A549 (cell line): ENCODE measurements around the gene UBE2E2. TPM values are rescaled to one million over a fixed set of nuclear protein-coding genes. Genes with fewer than 3 reads are reported as not detected.

ENCODE experiments used
- ATAC-seq, 2 experiments: fragments of 200-7000 bp in 1 of 2; fragments of >200 bp in 1 of 2; cut with Nextera tagmentation in 1 of 2; cut with Tn5 transposase in 1 of 2; 3 replicates each; pipeline versions ENCODE4 v1.8.0 to v1.9.1; 2018 to 2020; ENCODE audit warnings: mild to moderate bottlenecking in 1 of 2, moderate library complexity in 1 of 2
- CTCF ChIA-PET: fragments of 300-600 bp; sonication (Branson Sonifier 250); formaldehyde crosslinking; extraction: SDS; loops from one replicate; lab custom pipeline; 2021; ENCODE audit warnings: antibody characterized with exemption, inconsistent platforms; lab: Yijun Ruan, JAX
- POLR2A ChIA-PET: fragments of 350-600 bp; formaldehyde crosslinking; extraction: SDS; loops from one replicate; lab custom pipeline; 2021; ENCODE audit warnings: antibody characterized with exemption, inconsistent platforms; lab: Yijun Ruan, JAX
- DNase-seq, 2 experiments: peaks; one replicate each; pipeline versions ENCODE4 v3.0.0 to v3.0.0-alpha.2; 2011 to 2016; ENCODE audit warnings: low read depth in 1 of 2, low spot score in 1 of 2
- FAIRE-seq: peaks from 2 replicates; lab custom pipeline; 2011; peaks lifted over from hg19 to GRCh38; lab: Jason Lieb, UNC
- H3K27ac ChIP-seq, 2 experiments: fragments of >200 bp; sonication (Bioruptor Twin); formaldehyde crosslinking; 3 replicates each; pipeline ENCODE4 v1.5.1; 2016 to 2017
- H3K4me1 ChIP-seq: fragments of >200 bp; sonication (Bioruptor Twin); formaldehyde crosslinking; 3 replicates; pipeline ENCODE4 v1.6.1; 2016
- H3K4me2 ChIP-seq: fragments of >200 bp; sonication (Bioruptor Twin); formaldehyde crosslinking; 3 replicates; pipeline ENCODE4 v1.6.1; 2016
- H3K4me3 ChIP-seq: fragments of >200 bp; sonication (Bioruptor Twin); formaldehyde crosslinking; 3 replicates; pipeline ENCODE4 v1.5.1; 2016
- H3K9me3 ChIP-seq: fragments of >200 bp; sonication (Bioruptor Twin); formaldehyde crosslinking; 3 replicates; pipeline ENCODE4 v1.6.1; 2016
- BCL3 ChIP-seq: fragments of >200 bp; sonication (Bioruptor Twin); formaldehyde crosslinking; IDR thresholded peaks from 3 replicates; pipeline ENCODE4 v1.6.1; 2016
- BHLHE40 ChIP-seq: IDR thresholded peaks from 2 replicates; pipeline ENCODE4 v1.6.1; 2012; ENCODE audit warnings: low read depth, low read length, inconsistent platforms
- EHMT2 ChIP-seq: fragments of 200-600 bp; sonication (generic); IDR thresholded peaks from 2 replicates; pipeline ENCODE4 v1.6.1; 2016; ENCODE audit warnings: antibody characterized with exemption, low read depth, mild to moderate bottlenecking, moderate library complexity
- EP300 ChIP-seq, 2 experiments: fragments of >200 bp; sonication (Bioruptor Twin); formaldehyde crosslinking; IDR thresholded peaks; 2 replicates in 1 of 2; 3 replicates in 1 of 2; pipeline ENCODE4 v1.6.1; 2016 to 2017
- GATA3 ChIP-seq: IDR thresholded peaks from 2 replicates; pipeline ENCODE4 v1.6.1; 2012; ENCODE audit warnings: borderline replicate concordance
- HOXA7 ChIP-seq: fragments of 250-450 bp; sonication (Bioruptor Pico); IDR thresholded peaks from 2 replicates; pipeline ENCODE4 v1.5.0; 2020; ENCODE audit warnings: mild to moderate bottlenecking, moderate library complexity
- HOXB5 ChIP-seq: fragments of 250-450 bp; sonication (Bioruptor Pico); IDR thresholded peaks from 2 replicates; pipeline ENCODE4 v1.5.0; 2020; ENCODE audit warnings: mild to moderate bottlenecking, moderate library complexity
- KDM1A ChIP-seq: fragments of 200-600 bp; sonication (generic); IDR thresholded peaks from 2 replicates; pipeline ENCODE4 v1.6.1; 2016; ENCODE audit warnings: low read depth, mild to moderate bottlenecking
- MAFK ChIP-seq: fragments of 450-650 bp; IDR thresholded peaks from 2 replicates; pipeline ENCODE4 v1.6.1; 2014; ENCODE audit not compliant: partially characterized antibody
- MAZ ChIP-seq: fragments of 150-350 bp; IDR thresholded peaks from 2 replicates; pipeline ENCODE4 v1.6.1; 2014; ENCODE audit warnings: antibody characterized with exemption, low read depth, low read length, borderline replicate concordance
- PHF8 ChIP-seq: fragments of 200-600 bp; sonication (generic); IDR thresholded peaks from 2 replicates; pipeline ENCODE4 v1.6.1; 2016; ENCODE audit warnings: low read depth, mild to moderate bottlenecking, antibody characterized with exemption, moderate library complexity, borderline replicate concordance
- RAD21 ChIP-seq, 2 experiments: fragments of >200 bp in 1 of 2; sonication (Bioruptor Twin) in 1 of 2; formaldehyde crosslinking in 1 of 2; IDR thresholded peaks in 1 of 2; conservative IDR thresholded peaks in 1 of 2; 2 replicates in 1 of 2; 3 replicates in 1 of 2; pipeline ENCODE4 v1.6.1; 2012 to 2018; ENCODE audit warnings: inconsistent platforms in 1 of 2
- SMC3 ChIP-seq: fragments of >200 bp; sonication (Bioruptor Twin); formaldehyde crosslinking; IDR thresholded peaks from 3 replicates; pipeline ENCODE4 v1.6.1; 2018; ENCODE audit warnings: inconsistent platforms
- TFCP2L1 ChIP-seq: fragments of 250-450 bp; sonication (Bioruptor Pico); IDR thresholded peaks from 2 replicates; pipeline ENCODE4 v1.5.0; 2021; ENCODE audit warnings: mild to moderate bottlenecking
- TP53 ChIP-seq: fragments of 250-450 bp; sonication (Bioruptor Pico); IDR thresholded peaks from 2 replicates; pipeline ENCODE4 v1.5.0; 2021; ENCODE audit warnings: mild to moderate bottlenecking, moderate library complexity
- ZC3H11A ChIP-seq: fragments of 450-650 bp; IDR thresholded peaks from 2 replicates; pipeline ENCODE4 v1.6.1; 2014; ENCODE audit warnings: antibody characterized with exemption, mild to moderate bottlenecking
- ZSCAN20 ChIP-seq: fragments of 250-450 bp; sonication (Bioruptor Pico); IDR thresholded peaks from 2 replicates; pipeline ENCODE4 v1.8.0; 2022; ENCODE audit warnings: mild to moderate bottlenecking, moderate library complexity
- WGBS: methylation state at CpG from one replicate; pipeline ENCODE4 v1.1.6; 2017; ENCODE audit errors: missing lambda C conversion rate; 5-methylcytosine and 5-hydroxymethylcytosine counted together
- polyA plus RNA-seq, 4 experiments: library from polyadenylated mRNA; depleted of rRNA in 3 of 4; stranded (reverse); fragments of >200 nt; fragmentation: RNase III in 1 of 4; extraction: RNeasy Plus Mini Kit Qiagen cat#74134 plus additional on column Dnase treatment in 1 of 4; gene quantifications; 2 replicates in 3 of 4; 3 replicates in 1 of 4; pipeline ENCODE4 v1.2.3, GENCODE V29; 2011 to 2017
- TF ChIP-seq, protein P1 (sequence below): fragments of >200 bp; sonication (Bioruptor Twin); formaldehyde crosslinking; IDR thresholded peaks from 3 replicates; pipeline ENCODE4 v1.5.1; 2016

The UBE2E2 gene
- polyA plus RNA-seq, 2 of the 4 experiments (the other 2 are of a cell fraction): 28.3 to 56.1 TPM

- DNase-seq: no peak
- CTCF ChIA-PET: no interaction called here
- Histone ChIP-seq H3K9me3 (no peaks in the 10 kb centered on the region), H3K4me1 (peaks cover 23% of the 10 kb centered on the region), H3K27ac (no peak overlapping the region), H3K4me3 (no peak overlapping the region), H3K4me2 (peak overlapping the region; percentile 36; the same call in 2 of the 3 replicates)
- 37% methylated on average over 3 of the region's 3 CpGs for WGBS
- no peak for TF ChIP-seq HOXA7 (CRISPR knock-in tag)
- TF ChIP-seq GATA3: no peak
- TF ChIP-seq SMC3: no peak
- no peak for TF ChIP-seq TP53 (CRISPR knock-in tag)
- no peak for TF ChIP-seq ZSCAN20
- TF ChIP-seq, protein P1, sequence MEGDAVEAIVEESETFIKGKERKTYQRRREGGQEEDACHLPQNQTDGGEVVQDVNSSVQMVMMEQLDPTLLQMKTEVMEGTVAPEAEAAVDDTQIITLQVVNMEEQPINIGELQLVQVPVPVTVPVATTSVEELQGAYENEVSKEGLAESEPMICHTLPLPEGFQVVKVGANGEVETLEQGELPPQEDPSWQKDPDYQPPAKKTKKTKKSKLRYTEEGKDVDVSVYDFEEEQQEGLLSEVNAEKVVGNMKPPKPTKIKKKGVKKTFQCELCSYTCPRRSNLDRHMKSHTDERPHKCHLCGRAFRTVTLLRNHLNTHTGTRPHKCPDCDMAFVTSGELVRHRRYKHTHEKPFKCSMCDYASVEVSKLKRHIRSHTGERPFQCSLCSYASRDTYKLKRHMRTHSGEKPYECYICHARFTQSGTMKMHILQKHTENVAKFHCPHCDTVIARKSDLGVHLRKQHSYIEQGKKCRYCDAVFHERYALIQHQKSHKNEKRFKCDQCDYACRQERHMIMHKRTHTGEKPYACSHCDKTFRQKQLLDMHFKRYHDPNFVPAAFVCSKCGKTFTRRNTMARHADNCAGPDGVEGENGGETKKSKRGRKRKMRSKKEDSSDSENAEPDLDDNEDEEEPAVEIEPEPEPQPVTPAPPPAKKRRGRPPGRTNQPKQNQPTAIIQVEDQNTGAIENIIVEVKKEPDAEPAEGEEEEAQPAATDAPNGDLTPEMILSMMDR: no peak
- no peak for TF ChIP-seq KDM1A
- no peak for TF ChIP-seq EHMT2
- TF ChIP-seq HOXB5 (CRISPR knock-in tag): no peak
- no peak for TF ChIP-seq BHLHE40
- TF ChIP-seq BCL3: no peak
- TF ChIP-seq MAZ: no peak
- POLR2A ChIA-PET: interaction anchor here (0.6 kb wide), 1 partner anchor 541 kb away, joined by 6 read pairs; no protein-coding TSS in a partner anchor
- no peak for FAIRE-seq
- ATAC-seq: no peak
These were observed 43.5 kb downstream of the UBE2E2 start for GRCh38 chr3:23246651-23247050.

DNA sequence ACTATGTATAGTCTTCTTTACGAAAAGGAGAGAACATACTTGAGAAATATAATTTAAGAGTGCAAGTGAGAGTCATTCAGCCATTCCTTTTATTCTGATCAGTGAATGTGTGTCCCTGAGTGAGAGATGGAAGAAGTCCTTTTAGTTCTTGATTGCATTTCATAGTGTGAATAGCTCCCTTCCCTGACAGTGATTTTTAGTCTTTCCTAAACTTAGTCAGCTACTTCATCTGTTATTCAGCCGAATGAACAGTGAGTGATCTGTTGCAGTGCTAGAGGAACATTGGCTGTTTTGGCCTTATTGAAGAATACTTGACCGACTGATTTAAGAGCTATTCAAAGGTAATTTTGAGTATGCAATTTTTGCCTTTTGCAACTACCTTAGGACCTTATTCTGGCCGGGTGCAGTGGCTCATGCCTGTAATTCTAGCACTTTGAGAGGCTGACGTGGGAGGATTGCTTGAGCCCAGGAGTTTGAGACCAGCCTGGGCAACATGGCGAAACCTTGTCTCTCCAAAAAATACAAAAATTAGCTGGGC, 45.5 kb downstream of the UBE2E2 start:
- H3K4me2 ChIP-seq: no peak overlapping the region
- no peaks in the 10 kb centered on the region for H3K9me3 ChIP-seq
- ATAC-seq: no peak
- POLR2A ChIA-PET: no interaction called here
- FAIRE-seq: peak; percentile 7
- no peak for DNase-seq
- no peak for TF ChIP-seq ZC3H11A
- TF ChIP-seq, all 56 proteins: peak for 0
- WGBS: 87% methylated on average over 6 of the region's 6 CpGs
- peaks cover 18% of the 10 kb centered on the region for H3K4me1 ChIP-seq
- H3K27ac ChIP-seq: no peak overlapping the region
- no peak overlapping the region for H3K4me3 ChIP-seq
- CTCF ChIA-PET: interaction anchor here (0.9 to 1.2 kb wide), 3 partner anchors 8 to 42 kb away, joined by 3 read pairs; no protein-coding TSS in a partner anchor

DNA sequence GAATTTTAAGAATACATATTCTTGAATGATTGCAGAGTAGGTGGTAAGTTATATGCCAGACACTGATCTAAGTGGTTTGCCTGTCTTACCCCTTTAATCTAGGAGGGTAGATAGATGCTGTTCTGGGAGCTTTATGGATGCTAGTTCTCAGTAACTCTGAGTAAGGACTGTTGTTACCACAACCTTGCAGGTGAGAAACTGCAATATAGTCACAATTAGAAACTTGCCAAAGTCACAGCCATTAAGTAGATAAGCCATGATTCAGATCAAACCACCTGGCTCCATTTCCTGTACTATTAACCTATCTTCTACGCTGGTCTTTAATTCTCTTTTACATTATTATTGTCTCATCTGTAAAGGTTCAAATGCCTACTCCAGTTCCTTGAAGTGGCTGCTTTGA, 46.8 kb downstream of the UBE2E2 start:
- Histone ChIP-seq H3K27ac (no peak overlapping the region), H3K9me3 (no peaks in the 10 kb centered on the region), H3K4me3 (no peak overlapping the region), H3K4me1 (peaks cover 31% of the 10 kb centered on the region), H3K4me2 (no peak overlapping the region)
- ChIA-PET POLR2A (no interaction called here), CTCF (no interaction called here)
- WGBS: 100% methylated on average over 1 of the region's 1 CpG
- FAIRE-seq (no peak), ATAC-seq (no peak), DNase-seq (no peak)
- TF ChIP-seq GATA3 (no peak), TFCP2L1 (CRISPR knock-in tag) (no peak), EP300 (IDR thresholded peaks at IDR 0.05) (no peak)

DNA sequence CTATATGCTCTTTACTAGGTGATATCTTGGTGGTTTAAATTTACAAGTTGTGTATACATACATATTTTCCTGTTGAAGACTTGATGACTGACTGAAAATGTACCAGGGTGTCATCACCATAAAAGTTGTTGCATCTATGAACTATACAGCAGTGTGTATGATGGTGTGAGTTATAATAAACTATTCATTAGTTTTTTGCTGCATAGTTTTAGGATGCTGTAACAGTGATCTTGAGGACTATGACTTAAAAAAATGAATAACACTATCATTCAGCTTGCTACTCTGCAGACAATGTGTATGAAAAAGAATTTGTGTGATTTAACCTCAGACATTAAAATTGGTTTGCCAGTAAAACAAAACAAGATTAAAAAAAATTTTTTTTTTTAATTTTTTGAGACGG, 49.0 kb downstream of the UBE2E2 start:
- no peak overlapping the region for H3K4me2 ChIP-seq
- CTCF ChIA-PET: interaction anchor here (0.6 kb wide), 1 partner anchor 69 kb away, joined by 3 read pairs; no protein-coding TSS in a partner anchor
- 97% methylated on average over 1 of the region's 1 CpG for WGBS
- no peak for DNase-seq
- no peak for TF ChIP-seq RAD21 (conservative IDR thresholded peaks at IDR 0.05 in 1 of 2, IDR thresholded peaks at IDR 0.05 in 1 of 2)
- TF ChIP-seq MAFK: no peak
- no peak for TF ChIP-seq PHF8
- TF ChIP-seq, all 56 proteins: peak for 0
- Histone ChIP-seq H3K4me3 (no peak overlapping the region), H3K27ac (no peak overlapping the region), H3K9me3 (no peaks in the 10 kb centered on the region), H3K4me1 (peaks cover 31% of the 10 kb centered on the region)
- POLR2A ChIA-PET: no interaction called here
- no peak for ATAC-seq
- FAIRE-seq: no peak
